Activated T-cell treated with anti-CD3 and anti-CD28 coated beads, Interleukin-2, amount 50 U/mL, for 24 hours (primary cell): ENCODE data around the gene DPH7.
"Not testable (repeated sequence)": the region's sequence is repeated elsewhere in the genome, so short reads cannot be mapped to it uniquely, and the experiment has no call there.

ENCODE experiments used
- DNase-seq: peaks from one replicate; pipeline ENCODE4 v3.0.0-alpha.2; 2020
- H3K27ac Mint-ChIP-seq: 2 replicates; pipeline ENCODE4 v1.8.0; 2020; ENCODE audit warnings: mild to moderate bottlenecking, mixed read lengths
- H3K27me3 Mint-ChIP-seq: 2 replicates; pipeline ENCODE4 v1.8.0; 2020; ENCODE audit warnings: mixed read lengths
- H3K36me3 Mint-ChIP-seq: 2 replicates; pipeline ENCODE4 v1.8.0; 2020; ENCODE audit warnings: low read depth, mixed read lengths
- H3K4me1 Mint-ChIP-seq: 2 replicates; pipeline ENCODE4 v1.8.0; 2020; ENCODE audit warnings: low read depth, mixed read lengths
- H3K4me3 Mint-ChIP-seq: 2 replicates; pipeline ENCODE4 v1.8.0; 2020; ENCODE audit warnings: mild to moderate bottlenecking, moderate library complexity, mixed read lengths
- H3K9me3 Mint-ChIP-seq: 2 replicates; pipeline ENCODE4 v1.8.0; 2020; ENCODE audit warnings: mixed read lengths

The DPH7 gene

GRCh38 chr9:137535120-137535428 lies 43.7 kb downstream of the DPH7 start:
- peaks cover 9% of the 10 kb centered on the region for H3K36me3 Mint-ChIP-seq
- H3K4me1 Mint-ChIP-seq, result peaks cover 26% of the 10 kb centered on the region
- peak overlapping the region; percentile 54 for H3K27ac Mint-ChIP-seq
- H3K9me3 Mint-ChIP-seq, result peaks cover 8% of the 10 kb centered on the region
- H3K4me3 Mint-ChIP-seq, result no peak overlapping the region
- no peaks in the 10 kb centered on the region for H3K27me3 Mint-ChIP-seq
- DNase-seq, result no peak

DNA sequence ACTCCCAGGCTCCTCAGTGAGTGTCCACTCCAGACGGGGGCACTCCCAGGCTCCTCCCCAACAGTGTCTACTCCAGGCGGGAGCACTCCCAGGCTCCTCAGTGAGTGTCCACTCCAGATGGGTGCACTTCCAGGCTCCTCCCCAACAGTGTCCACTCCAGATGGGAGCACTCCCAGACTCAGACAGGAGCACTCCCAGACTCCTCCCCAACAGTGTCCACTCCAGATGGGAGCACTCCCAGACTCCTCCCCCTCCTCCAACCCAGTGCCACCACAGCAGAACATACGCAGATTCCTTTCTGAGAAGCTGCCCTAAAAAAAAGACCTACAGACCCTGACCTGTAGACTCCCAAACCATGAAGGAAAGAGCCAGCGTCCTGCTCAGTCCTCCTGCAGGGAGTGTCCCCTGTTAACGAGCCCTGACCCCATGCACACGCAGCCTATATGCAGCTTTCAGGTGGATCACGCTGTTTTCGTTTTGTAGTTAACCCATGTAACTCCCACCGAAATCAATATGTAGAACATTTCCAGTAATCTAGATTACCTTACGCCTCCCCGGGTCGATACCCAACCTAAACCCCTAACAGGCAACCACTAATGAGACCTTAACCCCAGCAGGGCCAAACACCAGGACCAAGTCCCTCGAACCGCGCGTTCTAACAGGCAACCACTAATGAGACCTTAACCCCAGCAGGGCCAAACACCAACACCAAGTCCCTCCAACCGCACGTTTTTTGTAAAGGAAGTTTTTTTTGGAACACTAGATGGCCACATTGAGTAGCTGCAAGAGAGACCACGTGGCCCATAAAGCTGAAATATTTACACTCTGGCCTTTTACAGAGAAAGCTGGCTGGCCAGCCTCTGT lies 44.2 kb downstream of the DPH7 start:
- peak overlapping the region; percentile 54 for H3K27ac Mint-ChIP-seq
- peaks cover 9% of the 10 kb centered on the region for H3K36me3 Mint-ChIP-seq
- peaks cover 26% of the 10 kb centered on the region for H3K4me1 Mint-ChIP-seq
- peak; percentile 60 for DNase-seq
- H3K27me3 Mint-ChIP-seq, result no peaks in the 10 kb centered on the region
- H3K4me3 Mint-ChIP-seq, result no peak overlapping the region
- peaks cover 8% of the 10 kb centered on the region for H3K9me3 Mint-ChIP-seq

DNA sequence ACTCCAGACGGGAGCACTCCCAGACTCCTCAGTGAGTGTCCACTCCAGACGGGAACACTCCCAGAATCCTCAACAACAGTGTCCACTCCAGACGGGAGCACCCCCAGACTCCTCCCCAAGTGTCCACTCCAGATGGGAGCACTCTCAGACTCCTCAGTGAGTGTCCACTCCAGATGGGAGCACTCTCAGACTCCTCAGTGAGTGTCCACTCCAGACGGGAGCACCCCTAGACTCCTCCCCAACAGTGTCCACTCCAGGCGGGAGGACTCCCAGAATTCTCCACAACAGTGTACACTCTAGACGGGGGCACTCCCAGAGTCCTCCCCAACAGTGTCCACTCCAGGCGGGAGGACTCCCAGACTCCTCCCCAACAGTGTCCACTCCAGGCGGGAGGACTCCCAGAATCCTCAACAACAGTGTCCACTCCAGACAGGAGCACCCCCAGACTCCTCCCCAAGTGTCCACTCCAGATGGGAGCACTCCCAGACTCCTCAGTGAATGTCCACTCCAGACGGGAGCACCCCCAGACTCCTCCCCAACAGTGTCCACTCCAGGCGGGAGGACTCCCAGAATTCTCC lies 45.7 kb downstream of the DPH7 start:
- H3K4me3 Mint-ChIP-seq, H3K27ac Mint-ChIP-seq, H3K27me3 Mint-ChIP-seq, H3K9me3 Mint-ChIP-seq, H3K36me3 Mint-ChIP-seq, DNase-seq: not testable (repeated sequence)
- peaks cover 30% of the 10 kb centered on the region for H3K4me1 Mint-ChIP-seq

GRCh38 chr9:137531099-137531765 lies 47.5 kb downstream of the DPH7 start:
- H3K27ac Mint-ChIP-seq, result no peak overlapping the region
- H3K27me3 Mint-ChIP-seq, result no peaks in the 10 kb centered on the region
- peaks cover 5% of the 10 kb centered on the region for H3K36me3 Mint-ChIP-seq
- no peak overlapping the region for H3K4me3 Mint-ChIP-seq
- peaks cover 3% of the 10 kb centered on the region for H3K9me3 Mint-ChIP-seq
- peaks cover 15% of the 10 kb centered on the region for H3K4me1 Mint-ChIP-seq
- no peak for DNase-seq

- Mint-ChIP-seq H3K9me3 (no peaks in the 10 kb centered on the region), H3K4me3 (no peak overlapping the region), H3K27ac (no peak overlapping the region), H3K4me1 (peaks cover 13% of the 10 kb centered on the region), H3K36me3 (peaks cover 3% of the 10 kb centered on the region), H3K27me3 (no peaks in the 10 kb centered on the region)
- DNase-seq, result no peak
These were observed 48.4 kb downstream of the DPH7 start for GRCh38 chr9:137530331-137530730.

- peaks cover 6% of the 10 kb centered on the region for H3K4me1 Mint-ChIP-seq
- no peak overlapping the region for H3K27ac Mint-ChIP-seq
These were observed 53.8 kb downstream of the DPH7 start for GRCh38 chr9:137524981-137525317.

DNA sequence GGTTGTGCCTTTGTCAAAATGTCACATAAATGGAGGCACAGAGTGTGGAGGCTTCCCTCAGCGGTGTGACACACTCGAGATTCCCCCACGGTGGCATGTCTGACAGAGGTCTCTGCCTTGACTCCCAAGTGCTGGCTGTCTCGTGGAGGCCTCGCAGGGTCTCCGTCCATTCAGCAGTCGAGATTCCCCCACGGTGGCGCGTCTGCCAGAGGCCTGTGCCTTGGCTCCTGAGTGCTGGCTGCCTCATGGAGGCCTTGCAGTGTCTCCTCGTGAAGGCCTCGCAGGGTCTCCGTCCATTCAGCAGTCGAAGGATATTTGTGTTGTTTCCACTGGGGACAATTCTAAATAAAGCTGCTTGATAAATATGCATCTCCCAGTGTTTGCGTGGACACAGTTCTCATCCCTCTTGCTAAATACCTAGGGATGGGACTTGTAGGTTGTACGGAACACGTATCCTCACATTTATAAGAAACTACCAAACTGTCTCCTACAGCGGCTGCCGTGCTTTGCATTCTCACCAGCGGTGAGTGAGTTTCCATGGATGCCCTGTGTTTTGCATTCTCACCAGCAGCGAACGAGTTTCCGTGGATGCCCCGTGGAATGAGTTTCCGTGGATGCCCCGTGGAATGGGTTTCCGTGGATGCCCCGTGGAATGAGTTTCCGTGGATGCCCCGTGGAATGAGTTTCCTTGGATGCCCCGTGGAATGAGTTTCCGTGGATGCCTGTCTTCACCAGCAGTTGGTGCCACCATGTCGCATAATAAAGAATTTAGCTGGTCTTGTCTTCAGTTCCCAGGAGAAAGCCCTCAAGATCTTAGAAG lies 54.4 kb downstream of the DPH7 start:
- no peak overlapping the region for H3K4me3 Mint-ChIP-seq
- H3K36me3 Mint-ChIP-seq, result no peaks in the 10 kb centered on the region
- no peaks in the 10 kb centered on the region for H3K9me3 Mint-ChIP-seq
- H3K4me1 Mint-ChIP-seq, result peaks cover 5% of the 10 kb centered on the region
- H3K27me3 Mint-ChIP-seq, result no peaks in the 10 kb centered on the region
- DNase-seq, result no peak
- H3K27ac Mint-ChIP-seq, result no peak overlapping the region

More at GRCh38 chr9:137524981-137525317, 53.8 kb downstream of the DPH7 start:
- Mint-ChIP-seq H3K36me3 (no peaks in the 10 kb centered on the region), H3K9me3 (no peaks in the 10 kb centered on the region), H3K4me3 (no peak overlapping the region), H3K27me3 (no peaks in the 10 kb centered on the region)
- no peak for DNase-seq

- H3K9me3 Mint-ChIP-seq, result no peaks in the 10 kb centered on the region
- H3K4me3 Mint-ChIP-seq, result no peak overlapping the region
- no peak overlapping the region for H3K27ac Mint-ChIP-seq
- H3K27me3 Mint-ChIP-seq, result no peaks in the 10 kb centered on the region
- peaks cover 3% of the 10 kb centered on the region for H3K4me1 Mint-ChIP-seq
- H3K36me3 Mint-ChIP-seq, result no peaks in the 10 kb centered on the region
- no peak for DNase-seq
These were observed 55.8 kb downstream of the DPH7 start for GRCh38 chr9:137522746-137523455.

GRCh38 chr9:137521405-137521985 lies 57.2 kb downstream of the DPH7 start:
- Mint-ChIP-seq H3K27me3 (no peaks in the 10 kb centered on the region), H3K27ac (no peak overlapping the region), H3K4me1 (peaks cover 3% of the 10 kb centered on the region), H3K4me3 (no peak overlapping the region), H3K36me3 (no peaks in the 10 kb centered on the region), H3K9me3 (no peaks in the 10 kb centered on the region)
- no peak for DNase-seq

DNA sequence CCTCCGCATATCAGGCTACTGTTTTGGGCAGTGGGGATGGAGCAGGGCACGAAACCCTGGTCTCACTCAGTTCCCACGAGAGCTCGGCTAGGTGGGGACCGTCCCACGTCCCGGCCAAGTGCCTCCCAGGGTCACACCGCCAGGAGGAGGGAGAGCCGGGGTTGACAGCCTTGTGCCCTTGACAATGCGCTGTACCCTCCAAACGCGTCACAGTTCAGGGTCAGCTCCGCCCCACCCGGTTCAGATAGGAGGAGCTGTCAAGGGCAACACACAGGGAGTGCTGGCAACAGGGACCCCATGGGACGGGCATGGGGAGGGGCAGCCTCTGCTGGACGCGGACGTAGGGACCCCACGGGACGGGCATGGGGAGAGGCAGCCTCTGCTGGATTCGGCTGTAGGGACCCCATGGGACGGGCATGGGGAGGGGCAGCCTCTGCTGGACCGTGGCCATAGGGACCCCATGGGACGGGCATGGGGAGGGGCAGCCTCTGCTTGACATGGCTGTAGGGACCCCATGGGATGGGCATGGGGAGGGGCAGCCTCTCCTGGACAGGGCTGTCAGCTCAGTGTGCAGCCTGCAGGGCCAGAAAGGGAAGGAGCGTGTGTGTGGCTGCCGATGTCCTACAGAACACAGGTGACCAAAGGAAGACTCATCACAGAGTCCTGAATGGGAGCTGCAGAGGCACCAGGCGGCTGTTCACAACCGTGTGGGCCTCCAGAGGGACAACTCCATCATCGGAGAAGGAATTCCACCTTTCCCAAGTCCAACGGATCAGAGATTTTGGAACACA lies 57.9 kb downstream of the DPH7 start:
- H3K27ac Mint-ChIP-seq, result no peak overlapping the region
- no peaks in the 10 kb centered on the region for H3K9me3 Mint-ChIP-seq
- H3K4me3 Mint-ChIP-seq, result no peak overlapping the region
- no peaks in the 10 kb centered on the region for H3K36me3 Mint-ChIP-seq
- DNase-seq, result no peak
- no peaks in the 10 kb centered on the region for H3K27me3 Mint-ChIP-seq
- H3K4me1 Mint-ChIP-seq, result peaks cover 3% of the 10 kb centered on the region

DNA sequence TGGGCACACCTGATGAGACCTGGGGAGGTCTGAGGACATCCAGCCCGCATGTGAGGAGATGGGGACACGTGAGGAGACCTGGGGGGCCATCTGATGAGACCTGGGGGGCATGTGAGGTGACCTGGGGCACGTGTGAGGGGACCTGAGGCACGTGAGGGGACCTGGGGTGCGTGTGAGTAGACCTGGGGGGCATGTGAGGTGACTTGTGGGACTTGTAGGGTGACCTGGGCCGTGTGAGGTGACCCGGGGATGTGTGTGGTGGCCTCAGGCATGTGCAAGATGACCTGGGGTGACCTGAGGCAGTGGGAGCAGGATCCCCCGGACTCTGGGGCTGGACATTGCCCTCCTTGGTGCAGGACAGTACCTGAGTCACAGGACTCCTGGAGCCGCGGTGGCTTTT lies 59.2 kb downstream of the DPH7 start:
- no peaks in the 10 kb centered on the region for H3K9me3 Mint-ChIP-seq
- no peaks in the 10 kb centered on the region for H3K36me3 Mint-ChIP-seq
- no peaks in the 10 kb centered on the region for H3K4me1 Mint-ChIP-seq
- H3K27ac Mint-ChIP-seq, result no peak overlapping the region
- H3K27me3 Mint-ChIP-seq, result no peaks in the 10 kb centered on the region
- no peak for DNase-seq
- no peak overlapping the region for H3K4me3 Mint-ChIP-seq

DNA sequence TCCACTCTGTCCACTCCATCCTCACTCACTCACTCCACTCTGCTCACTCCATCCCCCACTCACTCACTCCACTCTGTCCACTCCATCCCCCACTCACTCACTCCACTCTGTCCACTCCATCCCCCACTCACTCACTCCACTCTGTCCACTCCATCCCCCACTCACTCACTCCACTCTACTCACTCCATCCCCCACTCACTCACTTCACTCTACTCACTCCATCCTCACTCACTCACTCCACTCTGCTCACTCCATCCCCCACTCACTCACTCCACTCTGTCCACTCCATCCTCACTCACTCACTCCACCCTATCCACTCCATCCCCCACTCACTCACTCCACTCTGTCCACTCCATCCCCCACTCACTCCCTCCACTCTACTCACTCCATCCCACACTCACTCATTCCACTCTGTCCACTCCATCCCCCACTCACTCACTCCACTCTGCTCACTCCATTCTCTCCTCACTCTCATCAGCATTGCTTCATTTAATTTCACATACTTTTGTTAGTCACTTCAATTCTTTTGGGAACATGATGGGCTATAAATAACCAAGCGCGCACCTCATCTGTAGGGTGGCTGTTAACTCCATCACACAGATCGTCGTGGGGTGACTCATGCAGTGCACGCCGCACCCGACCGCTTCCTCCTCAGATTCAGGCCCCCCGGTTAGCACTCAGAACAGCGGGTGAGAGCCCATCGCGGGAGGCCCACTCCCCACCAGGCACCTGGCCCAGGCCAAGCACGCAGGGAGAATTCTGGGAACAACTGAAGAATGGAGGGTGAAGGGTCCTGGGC lies 59.9 kb downstream of the DPH7 start:
- H3K4me3 Mint-ChIP-seq, H3K36me3 Mint-ChIP-seq, H3K27ac Mint-ChIP-seq, H3K4me1 Mint-ChIP-seq, DNase-seq, H3K27me3 Mint-ChIP-seq, H3K9me3 Mint-ChIP-seq: not testable (repeated sequence)
